B cell (primary cell): ENCODE measurements around the gene FBXW9.
A peak's percentile ranks its signal among the peaks of the same experiment; 100 is the strongest.

Source experiments
- CTCF ChIP-seq: fragments of 200-600 bp; IDR thresholded peaks from one replicate; pipeline ENCODE4 v1.8.0; 2022; ENCODE audit warnings: antibody characterized with exemption, mild to moderate bottlenecking
- EZH2 ChIP-seq: IDR thresholded peaks from 2 replicates; pipeline ENCODE4 v1.6.1; 2012; ENCODE audit warnings: borderline replicate concordance, low read depth, mild to moderate bottlenecking, moderate library complexity, low read length; ENCODE audit not compliant: insufficient read depth, poor library complexity, severe bottlenecking

DNA sequence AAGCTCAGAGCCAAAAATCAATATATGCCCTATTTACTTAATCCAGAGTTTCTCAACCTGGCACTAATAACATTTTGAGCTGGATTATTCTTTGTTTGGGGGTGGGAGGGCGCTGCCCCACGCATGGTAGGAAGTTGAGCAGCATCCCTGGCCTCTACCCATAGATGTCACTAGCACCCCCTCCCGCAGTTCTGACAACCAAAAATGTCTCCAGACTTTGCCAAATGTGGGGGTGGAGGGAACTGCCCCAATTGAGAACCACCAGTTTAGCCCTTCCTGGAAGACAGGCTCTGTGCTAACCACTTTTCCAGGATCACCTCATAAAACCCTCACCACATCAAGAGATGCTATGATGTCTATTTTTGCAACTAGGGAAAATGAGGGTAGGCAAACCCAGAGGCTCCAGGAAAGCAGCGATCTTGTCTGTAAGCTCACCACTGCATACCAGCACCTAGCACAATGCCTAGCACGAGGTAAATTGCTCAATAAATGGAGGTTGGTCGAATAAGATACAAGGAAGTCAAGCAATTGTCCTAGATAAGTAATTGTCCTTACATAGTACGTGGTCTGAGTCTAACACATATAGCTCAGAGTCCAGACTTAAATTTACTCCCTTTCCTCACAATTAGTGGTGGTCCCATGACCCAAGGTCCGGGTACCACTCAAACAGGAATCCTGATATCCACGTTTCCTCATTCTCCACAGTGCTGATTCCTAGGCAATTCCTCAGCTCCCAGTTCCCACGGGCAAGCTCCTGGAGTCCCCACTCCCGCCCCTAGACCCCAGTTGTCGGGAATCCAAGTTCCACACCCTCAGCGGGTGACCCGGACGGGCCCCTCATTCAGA is 37.2 kb upstream of the FBXW9 start:
- peak; percentile 69 for TF ChIP-seq CTCF
- no peak for TF ChIP-seq EZH2
